A673 (cell line): ENCODE data around the gene CSGALNACT2. TPM values are rescaled to one million over a fixed set of nuclear protein-coding genes. Genes with fewer than 3 reads are reported as not detected.
A peak's percentile ranks its signal among the peaks of the same experiment; 100 is the strongest.
"Not testable (repeated sequence)": the region's sequence is repeated elsewhere in the genome, so short reads cannot be mapped to it uniquely, and the experiment has no call there.

ENCODE experiments used
- BruUV-seq: library from RNA; stranded (reverse); fragments of 400-500 nt; replicated peaks from 2 replicates; lab custom pipeline; 2021; lab: Mats Ljungman, UMichigan
- CTCF ChIA-PET: fragments of 300-600 bp; sonication (Branson Sonifier 250); formaldehyde crosslinking; loops from one replicate; lab custom pipeline; 2022; ENCODE audit warnings: antibody characterized with exemption; lab: Charles Lee
- POLR2A ChIA-PET: fragments of 300-600 bp; sonication (Branson Sonifier 250); formaldehyde crosslinking; loops from one replicate; lab custom pipeline; 2022; ENCODE audit warnings: antibody characterized with exemption; ENCODE audit not compliant: low non-redundant PET; lab: Charles Lee
- DNase-seq: peaks from one replicate; pipeline ENCODE4 v3.0.0-alpha.2; 2015; ENCODE audit warnings: low spot score
- H3K27ac ChIP-seq: fragments of 200-600 bp; sonication (generic); 2 replicates; pipeline ENCODE4 v1.5.1; 2016; ENCODE audit warnings: mixed run types, low read depth, mild to moderate bottlenecking, mixed read lengths, antibody characterized with exemption, low read length; ENCODE audit not compliant: poor library complexity, severe bottlenecking
- H3K27me3 ChIP-seq: fragments of 200-600 bp; sonication (generic); replicated peaks from 2 replicates; pipeline ENCODE4 v1.6.1; 2017; ENCODE audit warnings: mixed run types, low read depth, mild to moderate bottlenecking, mixed read lengths, antibody characterized with exemption, low read length; ENCODE audit not compliant: insufficient read depth, poor library complexity
- H3K36me3 ChIP-seq: fragments of 200-600 bp; sonication (generic); 2 replicates; pipeline ENCODE4 v1.6.1; 2016; ENCODE audit warnings: mixed run types, mild to moderate bottlenecking, mixed read lengths, antibody characterized with exemption, low read length; ENCODE audit not compliant: insufficient read depth, poor library complexity, severe bottlenecking
- H3K4me1 ChIP-seq: fragments of 200-600 bp; sonication (generic); 2 replicates; pipeline ENCODE4 v1.6.1; 2017; ENCODE audit warnings: mixed run types, mild to moderate bottlenecking, mixed read lengths, antibody characterized with exemption, low read length; ENCODE audit not compliant: insufficient read depth, poor library complexity, severe bottlenecking
- H3K4me3 ChIP-seq: fragments of 200-600 bp; sonication (generic); 2 replicates; pipeline ENCODE4 v1.5.1; 2016; ENCODE audit warnings: low read depth, mixed run types, mild to moderate bottlenecking, mixed read lengths, low read length; ENCODE audit not compliant: poor library complexity, severe bottlenecking
- H3K9me3 ChIP-seq: fragments of 200-600 bp; sonication (generic); 2 replicates; pipeline ENCODE4 v1.6.1; 2016; ENCODE audit warnings: mixed run types, low read depth, mild to moderate bottlenecking, mixed read lengths, antibody characterized with exemption, low read length; ENCODE audit not compliant: poor library complexity, severe bottlenecking
- CTCF ChIP-seq: fragments of 300-800, 200-600 bp; sonication (generic); conservative IDR thresholded peaks from 2 replicates; pipeline ENCODE4 v1.5.1; 2017; ENCODE audit warnings: low read depth, mild to moderate bottlenecking, antibody characterized with exemption, low read length, moderate library complexity, mixed read lengths
- EZH2 ChIP-seq: fragments of 200-600 bp; sonication (generic); IDR thresholded peaks from 2 replicates; pipeline ENCODE4 v1.6.1; 2017; ENCODE audit warnings: borderline replicate concordance, low read depth, mild to moderate bottlenecking, mixed read lengths, antibody characterized with exemption, low read length; ENCODE audit not compliant: poor library complexity, severe bottlenecking
- intact Hi-C: fragments of 100-400 bp; cut with micrococcal nuclease; formaldehyde crosslinking; loops from one replicate; pipeline ENCODE4 v1.10.0; 2022; ENCODE audit not compliant: unreplicated experiment
- total RNA-seq: library from RNA; stranded (reverse); gene quantifications from 2 replicates; pipeline ENCODE4 v1.2.3, GENCODE V29; 2021

CSGALNACT2 gene
- total RNA-seq, 1 experiment from 2014 or later: 18.6 TPM

- ChIA-PET CTCF (no interaction called here), POLR2A (interaction anchor here (0.5 kb wide), 1 partner anchor 555 kb away, joined by 3 read pairs; the partner anchor contains the start of gene ZNF32)
- Histone ChIP-seq H3K27ac (no peak overlapping the region), H3K36me3 (no peaks in the 10 kb centered on the region), H3K27me3 (no peaks in the 10 kb centered on the region), H3K9me3 (no peaks in the 10 kb centered on the region), H3K4me1 (peaks cover 25% of the 10 kb centered on the region), H3K4me3 (no peak overlapping the region)
- TF ChIP-seq CTCF: no peak
- no peak for TF ChIP-seq EZH2
- no TSS peak for BruUV-seq
- intact Hi-C loops: loop anchor here (5.0 kb wide), 2 partner anchors 227 to 342 kb away; no protein-coding TSS in a partner anchor
- DNase-seq: peak; percentile 74
Observed at GRCh38 chr10:43094085-43094484, 44.2 kb upstream of the CSGALNACT2 start.

- BruUV-seq, H3K36me3 ChIP-seq, H3K9me3 ChIP-seq, intact Hi-C loops, CTCF ChIA-PET, POLR2A ChIA-PET, H3K27ac ChIP-seq, DNase-seq, H3K4me1 ChIP-seq, H3K27me3 ChIP-seq, H3K4me3 ChIP-seq: not testable (repeated sequence)
Observed at GRCh38 chr10:43099339-43099738, 38.9 kb upstream of the CSGALNACT2 start.

- intact Hi-C loops: no loop called here
- no TSS peak for BruUV-seq
- H3K36me3 ChIP-seq: no peaks in the 10 kb centered on the region
- peaks cover under 1% of the 10 kb centered on the region for H3K4me1 ChIP-seq
- H3K9me3 ChIP-seq: no peaks in the 10 kb centered on the region
- H3K27me3 ChIP-seq: no peaks in the 10 kb centered on the region
- DNase-seq: no peak
- POLR2A ChIA-PET: no interaction called here
- no peak overlapping the region for H3K27ac ChIP-seq
- CTCF ChIA-PET: no interaction called here
- H3K4me3 ChIP-seq: no peak overlapping the region
- TF ChIP-seq CTCF (no peak), EZH2 (no peak)
Observed at GRCh38 chr10:43099928-43100327, 38.3 kb upstream of the CSGALNACT2 start.

- no peak for TF ChIP-seq EZH2
- no peak for TF ChIP-seq CTCF
- ChIA-PET CTCF (no interaction called here), POLR2A (no interaction called here)
- Histone ChIP-seq H3K27me3 (no peaks in the 10 kb centered on the region), H3K4me3 (no peak overlapping the region), H3K9me3 (no peaks in the 10 kb centered on the region), H3K36me3 (no peaks in the 10 kb centered on the region), H3K27ac (no peak overlapping the region), H3K4me1 (peaks cover 4% of the 10 kb centered on the region)
- no TSS peak for BruUV-seq
- DNase-seq: no peak
- intact Hi-C loops: no loop called here
Observed at GRCh38 chr10:43100366-43100765, 37.9 kb upstream of the CSGALNACT2 start.
